ENCODE data around the gene DBF4B. TPM values are rescaled to one million over a fixed set of nuclear protein-coding genes. Genes with fewer than 3 reads are reported as not detected.

The DBF4B gene
- total and polyA plus RNA-seq, 2 donors from 2014 or later, result 1.8 to 3.5 TPM

GRCh38 chr17:44768505-44769142 is 60.2 kb downstream of the DBF4B start:
- H3K4me1 ChIP-seq (ENCODE audit: control insufficient read depth in 2 of 3, insufficient read depth in 2 of 3, low read depth in 1 of 3, low read length in 3 of 3), result no peaks in the 10 kb centered on the region
- TF ChIP-seq, protein P1, sequence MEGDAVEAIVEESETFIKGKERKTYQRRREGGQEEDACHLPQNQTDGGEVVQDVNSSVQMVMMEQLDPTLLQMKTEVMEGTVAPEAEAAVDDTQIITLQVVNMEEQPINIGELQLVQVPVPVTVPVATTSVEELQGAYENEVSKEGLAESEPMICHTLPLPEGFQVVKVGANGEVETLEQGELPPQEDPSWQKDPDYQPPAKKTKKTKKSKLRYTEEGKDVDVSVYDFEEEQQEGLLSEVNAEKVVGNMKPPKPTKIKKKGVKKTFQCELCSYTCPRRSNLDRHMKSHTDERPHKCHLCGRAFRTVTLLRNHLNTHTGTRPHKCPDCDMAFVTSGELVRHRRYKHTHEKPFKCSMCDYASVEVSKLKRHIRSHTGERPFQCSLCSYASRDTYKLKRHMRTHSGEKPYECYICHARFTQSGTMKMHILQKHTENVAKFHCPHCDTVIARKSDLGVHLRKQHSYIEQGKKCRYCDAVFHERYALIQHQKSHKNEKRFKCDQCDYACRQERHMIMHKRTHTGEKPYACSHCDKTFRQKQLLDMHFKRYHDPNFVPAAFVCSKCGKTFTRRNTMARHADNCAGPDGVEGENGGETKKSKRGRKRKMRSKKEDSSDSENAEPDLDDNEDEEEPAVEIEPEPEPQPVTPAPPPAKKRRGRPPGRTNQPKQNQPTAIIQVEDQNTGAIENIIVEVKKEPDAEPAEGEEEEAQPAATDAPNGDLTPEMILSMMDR (IDR thresholded peaks at IDR 0.05; ENCODE audit: borderline replicate concordance, extremely low read depth, insufficient read depth), result no peak
- intact Hi-C loops (cut with DNase I), result no loop called here
- no peaks in the 10 kb centered on the region for H3K27me3 ChIP-seq (ENCODE audit: control insufficient read depth, insufficient read depth, low read length)
- H3K36me3 ChIP-seq (ENCODE audit: control insufficient read depth in 2 of 3, insufficient read depth in 3 of 3, low read length in 3 of 3), result no peaks in the 10 kb centered on the region
- no peak overlapping the region for H3K27ac ChIP-seq (ENCODE audit: low read depth in 2 of 2, low read length in 2 of 2)
- no peak for DNase-seq
- H3K9ac ChIP-seq (ENCODE audit: low read length in 3 of 3), result no peak overlapping the region
- H3K4me3 ChIP-seq (ENCODE audit: low read length in 3 of 3), result no peak overlapping the region
- FAIRE-seq, result no peak
- H3K9me3 ChIP-seq (ENCODE audit: control insufficient read depth in 2 of 3, insufficient read depth in 1 of 3, low read length in 3 of 3), result no peaks in the 10 kb centered on the region

- H3K27ac ChIP-seq (ENCODE audit: low read depth in 2 of 2, low read length in 2 of 2), result no peak overlapping the region
- TF ChIP-seq, protein P1 (IDR thresholded peaks at IDR 0.05; ENCODE audit: borderline replicate concordance, extremely low read depth, insufficient read depth), result no peak
- no peak overlapping the region for H3K4me3 ChIP-seq (ENCODE audit: low read length in 3 of 3)
- no peaks in the 10 kb centered on the region for H3K4me1 ChIP-seq (ENCODE audit: control insufficient read depth in 2 of 3, insufficient read depth in 2 of 3, low read depth in 1 of 3, low read length in 3 of 3)
- FAIRE-seq, result no peak
- H3K9me3 ChIP-seq (ENCODE audit: control insufficient read depth in 2 of 3, insufficient read depth in 1 of 3, low read length in 3 of 3), result no peaks in the 10 kb centered on the region
- H3K36me3 ChIP-seq (ENCODE audit: control insufficient read depth in 2 of 3, insufficient read depth in 3 of 3, low read length in 3 of 3), result no peaks in the 10 kb centered on the region
- intact Hi-C loops (cut with DNase I), result no loop called here
- H3K9ac ChIP-seq (ENCODE audit: low read length in 3 of 3), result no peak overlapping the region
- no peak for DNase-seq
- no peaks in the 10 kb centered on the region for H3K27me3 ChIP-seq (ENCODE audit: control insufficient read depth, insufficient read depth, low read length)
These were observed 60.8 kb downstream of the DBF4B start for GRCh38 chr17:44769230-44769629.

GRCh38 chr17:44769647-44770084 is 61.2 kb downstream of the DBF4B start:
- H3K27ac ChIP-seq (ENCODE audit: low read depth in 2 of 2, low read length in 2 of 2), result no peak overlapping the region
- no peaks in the 10 kb centered on the region for H3K27me3 ChIP-seq (ENCODE audit: control insufficient read depth, insufficient read depth, low read length)
- H3K9me3 ChIP-seq (ENCODE audit: control insufficient read depth in 2 of 3, insufficient read depth in 1 of 3, low read length in 3 of 3), result no peaks in the 10 kb centered on the region
- no peak overlapping the region for H3K4me3 ChIP-seq (ENCODE audit: low read length in 3 of 3)
- FAIRE-seq, result no peak
- DNase-seq, result no peak
- no peaks in the 10 kb centered on the region for H3K36me3 ChIP-seq (ENCODE audit: control insufficient read depth in 2 of 3, insufficient read depth in 3 of 3, low read length in 3 of 3)
- H3K9ac ChIP-seq (ENCODE audit: low read length in 3 of 3), result no peak overlapping the region
- TF ChIP-seq, protein P1 (IDR thresholded peaks at IDR 0.05; ENCODE audit: borderline replicate concordance, extremely low read depth, insufficient read depth), result no peak
- H3K4me1 ChIP-seq (ENCODE audit: control insufficient read depth in 2 of 3, insufficient read depth in 2 of 3, low read depth in 1 of 3, low read length in 3 of 3), result no peaks in the 10 kb centered on the region
- intact Hi-C loops (cut with DNase I), result no loop called here
